Measurements from ENCODE around the gene PMEPA1.
A peak's percentile ranks its signal among the peaks of the same experiment; 100 is the strongest.

Gene PMEPA1

GRCh38 chr20:57698116-57698866 is 11.5 kb downstream of the PMEPA1 start (continued):
- TF ChIP-seq TSHZ1 (tag by site-specific recombination; IDR thresholded peaks at IDR 0.05; ENCODE audit: borderline replicate concordance) (peak; percentile 84), HIC1 (tag by site-specific recombination; IDR thresholded peaks at IDR 0.05) (0 out of 2 replicates have a peak, but pooled peaks have one; percentile 48), GLI2 (tag by site-specific recombination; IDR thresholded peaks at IDR 0.05; ENCODE audit: borderline replicate concordance, low read depth) (0 out of 2 replicates have a peak, but pooled peaks have one; percentile 55), ZNF548 (tag by site-specific recombination; IDR thresholded peaks at IDR 0.05) (no peak), PRDM6 (tag by site-specific recombination; IDR thresholded peaks at IDR 0.05) (peak; percentile 79), ZNF214 (tag by site-specific recombination; IDR thresholded peaks at IDR 0.05; ENCODE audit: borderline replicate concordance) (no peak), HOXD13 (CRISPR knock-in tag; IDR thresholded peaks at IDR 0.05; ENCODE audit: borderline replicate concordance) (peak; percentile 80; the same call in 1 of the 2 replicates), ZNF692 (tag by site-specific recombination; IDR thresholded peaks at IDR 0.05) (peak; percentile 18; the same call in 1 of the 2 replicates), FEZF1 (tag by site-specific recombination; IDR thresholded peaks at IDR 0.05) (peak; percentile 30; the same call in 1 of the 2 replicates), KLF9 (tag by site-specific recombination; IDR thresholded peaks at IDR 0.05; ENCODE audit: low read depth) (peak; percentile 18; the same call in 1 of the 2 replicates), ZNF501 (tag by site-specific recombination; IDR thresholded peaks at IDR 0.05) (no peak), BCL11A (tag by site-specific recombination; IDR thresholded peaks at IDR 0.05; ENCODE audit: low read depth) (0 out of 2 replicates have a peak, but pooled peaks have one; percentile 50), ZNF324 (tag by site-specific recombination; IDR thresholded peaks at IDR 0.05) (peak; percentile 81; the same call in 1 of the 2 replicates), ZNF366 (tag by site-specific recombination; conservative IDR thresholded peaks at IDR 0.05) (peak; percentile 78), SP3 (tag by site-specific recombination; IDR thresholded peaks at IDR 0.05) (peak; percentile 58), ZNF629 (tag by site-specific recombination; IDR thresholded peaks at IDR 0.05) (peak; percentile 95), ZNF140 (tag by site-specific recombination; IDR thresholded peaks at IDR 0.05) (peak; percentile 86; the same call in 1 of the 2 replicates)
